Neural progenitor cell (in vitro differentiated cells): ENCODE results near the gene LRRC27. TPM values are rescaled to one million over a fixed set of nuclear protein-coding genes. Genes with fewer than 3 reads are reported as not detected.

Experiments
- DNase-seq: peaks from one replicate; pipeline ENCODE4 v3.0.0-alpha.2; 2016; ENCODE audit warnings: low spot score
- H2AFZ ChIP-seq: fragments of 200-600 bp; sonication (generic); replicated peaks from 2 replicates; pipeline ENCODE4 v1.6.1; 2016; ENCODE audit warnings: antibody characterized with exemption
- H3F3A ChIP-seq: fragments of 200-600 bp; sonication (generic); 2 replicates; pipeline ENCODE4 v1.6.1; 2016; ENCODE audit warnings: antibody characterized with exemption, low read depth
- H3K27ac ChIP-seq: fragments of 200-600 bp; sonication (generic); 2 replicates; pipeline ENCODE4 v1.5.1; 2016; ENCODE audit warnings: mild to moderate bottlenecking
- H3K27me3 ChIP-seq: fragments of 200-600 bp; sonication (generic); 2 replicates; pipeline ENCODE4 v1.6.1; 2016; ENCODE audit warnings: mild to moderate bottlenecking, moderate library complexity
- H3K36me3 ChIP-seq: fragments of 200-600 bp; sonication (generic); 2 replicates; pipeline ENCODE4 v1.5.1; 2016
- H3K4me1 ChIP-seq: fragments of 200-600 bp; sonication (generic); 2 replicates; pipeline ENCODE4 v1.6.1; 2016; ENCODE audit warnings: mixed run types
- H3K4me2 ChIP-seq: fragments of 200-600 bp; sonication (generic); 2 replicates; pipeline ENCODE4 v1.6.1; 2016
- H3K4me3 ChIP-seq: fragments of 200-600 bp; sonication (generic); 2 replicates; pipeline ENCODE4 v1.5.1; 2016
- H3K79me2 ChIP-seq: fragments of 200-600 bp; sonication (generic); 2 replicates; pipeline ENCODE4 v1.6.1; 2016; ENCODE audit warnings: low read depth
- H3K9ac ChIP-seq: fragments of 200-600 bp; sonication (generic); 2 replicates; pipeline ENCODE4 v1.6.1; 2016
- H3K9me3 ChIP-seq: fragments of 200-600 bp; sonication (generic); 2 replicates; pipeline ENCODE4 v1.5.1; 2016; ENCODE audit warnings: low read depth
- H4K20me1 ChIP-seq: fragments of 200-600 bp; sonication (generic); 2 replicates; pipeline ENCODE4 v1.6.1; 2016; ENCODE audit warnings: low read depth
- H3K27ac Mint-ChIP-seq: 3 replicates; pipeline ENCODE4 v1.8.0; 2021; ENCODE audit warnings: mixed read lengths
- H3K27me3 Mint-ChIP-seq: 2 replicates; pipeline ENCODE4 v1.8.0; 2022; ENCODE audit warnings: low read depth, mild to moderate bottlenecking, inconsistent platforms, moderate library complexity, mixed read lengths; ENCODE audit not compliant: insufficient read depth
- H3K36me3 Mint-ChIP-seq: 3 replicates; pipeline ENCODE4 v1.8.0; 2021; ENCODE audit warnings: mixed read lengths
- H3K4me1 Mint-ChIP-seq: 3 replicates; pipeline ENCODE4 v1.8.0; 2021; ENCODE audit warnings: mixed read lengths
- H3K4me3 Mint-ChIP-seq: 3 replicates; pipeline ENCODE4 v1.8.0; 2021; ENCODE audit warnings: mild to moderate bottlenecking, moderate library complexity, mixed read lengths
- H3K9me3 Mint-ChIP-seq: 3 replicates; pipeline ENCODE4 v1.8.0; 2020; ENCODE audit warnings: mixed read lengths
- CTCF ChIP-seq: fragments of 200-600 bp; sonication (generic); IDR thresholded peaks from 2 replicates; pipeline ENCODE4 v1.5.1; 2017; ENCODE audit warnings: antibody characterized with exemption, mild to moderate bottlenecking
- EZH2 ChIP-seq: fragments of 200-600 bp; sonication (generic); IDR thresholded peaks from 2 replicates; pipeline ENCODE4 v1.6.1; 2017; ENCODE audit warnings: antibody characterized with exemption, mild to moderate bottlenecking, moderate library complexity
- EZH2phosphoT487 ChIP-seq: fragments of 200-600 bp; sonication (generic); IDR thresholded peaks from 2 replicates; pipeline ENCODE4 v1.6.1; 2017; ENCODE audit warnings: antibody characterized with exemption
- total RNA-seq: library from RNA; depleted of rRNA; stranded (reverse); fragments of >200 nt; gene quantifications from 2 replicates; pipeline ENCODE4 v1.2.3, GENCODE V29; 2015; ENCODE audit warnings: low replicate concordance

Gene LRRC27
- total RNA-seq, 1 donor from 2014 or later: 16.9 TPM

- Histone ChIP-seq H2AFZ (no peak overlapping the region), H3K27ac (no peak overlapping the region), H3K4me1 (peaks cover 8% of the 10 kb centered on the region), H3K27me3 (no peaks in the 10 kb centered on the region), H3K9me3 (no peaks in the 10 kb centered on the region), H3K79me2 (no peaks in the 10 kb centered on the region), H3K4me2 (no peak overlapping the region), H3F3A (no peaks in the 10 kb centered on the region), H3K36me3 (no peaks in the 10 kb centered on the region), H3K4me3 (no peak overlapping the region), H3K9ac (no peak overlapping the region), H4K20me1 (no peaks in the 10 kb centered on the region)
- Mint-ChIP-seq H3K9me3 (no peaks in the 10 kb centered on the region), H3K4me3 (no peak overlapping the region), H3K4me1 (peaks cover 24% of the 10 kb centered on the region), H3K27ac (no peak overlapping the region), H3K27me3 (peaks cover 10% of the 10 kb centered on the region), H3K36me3 (peaks cover under 1% of the 10 kb centered on the region)
- DNase-seq: no peak
- TF ChIP-seq EZH2phosphoT487: no peak
- TF ChIP-seq EZH2: no peak
- no peak for TF ChIP-seq CTCF
Measured at GRCh38 chr10:132374176-132374575, 42.2 kb downstream of the LRRC27 start.

GRCh38 chr10:132374612-132375011, 42.6 kb downstream of the LRRC27 start:
- Histone ChIP-seq H2AFZ (no peak overlapping the region), H3K4me2 (no peak overlapping the region), H4K20me1 (no peaks in the 10 kb centered on the region), H3K36me3 (no peaks in the 10 kb centered on the region), H3K9me3 (no peaks in the 10 kb centered on the region), H3F3A (no peaks in the 10 kb centered on the region), H3K79me2 (no peaks in the 10 kb centered on the region), H3K4me1 (peaks cover 4% of the 10 kb centered on the region), H3K27me3 (no peaks in the 10 kb centered on the region), H3K27ac (no peak overlapping the region), H3K9ac (no peak overlapping the region), H3K4me3 (no peak overlapping the region)
- Mint-ChIP-seq H3K27ac (no peak overlapping the region), H3K36me3 (peaks cover 2% of the 10 kb centered on the region), H3K4me3 (no peak overlapping the region), H3K9me3 (no peaks in the 10 kb centered on the region), H3K4me1 (peaks cover 20% of the 10 kb centered on the region), H3K27me3 (peaks cover 10% of the 10 kb centered on the region)
- DNase-seq: no peak
- no peak for TF ChIP-seq CTCF
- TF ChIP-seq EZH2phosphoT487: no peak
- no peak for TF ChIP-seq EZH2

GRCh38 chr10:132375116-132375794, 43.3 kb downstream of the LRRC27 start:
- Histone ChIP-seq H3K9ac (no peak overlapping the region), H3K4me1 (peaks cover 3% of the 10 kb centered on the region), H3K27me3 (no peaks in the 10 kb centered on the region), H3K4me2 (no peak overlapping the region), H3K9me3 (no peaks in the 10 kb centered on the region), H3K36me3 (no peaks in the 10 kb centered on the region), H3F3A (no peaks in the 10 kb centered on the region), H4K20me1 (no peaks in the 10 kb centered on the region), H2AFZ (no peak overlapping the region), H3K27ac (no peak overlapping the region), H3K4me3 (no peak overlapping the region), H3K79me2 (no peaks in the 10 kb centered on the region)
- no peak for DNase-seq
- peaks cover 8% of the 10 kb centered on the region for H3K27me3 Mint-ChIP-seq
- no peaks in the 10 kb centered on the region for H3K9me3 Mint-ChIP-seq
- peaks cover 2% of the 10 kb centered on the region for H3K36me3 Mint-ChIP-seq
- TF ChIP-seq EZH2phosphoT487: no peak
- TF ChIP-seq EZH2: no peak
- TF ChIP-seq CTCF: no peak
- H3K27ac Mint-ChIP-seq: no peak overlapping the region
- peaks cover 13% of the 10 kb centered on the region for H3K4me1 Mint-ChIP-seq
- H3K4me3 Mint-ChIP-seq: no peak overlapping the region
